Right renal pelvis (tissue), 4 donors: ENCODE results near the gene GNA12. TPM values are rescaled to one million over a fixed set of nuclear protein-coding genes. Genes with fewer than 3 reads are reported as not detected.

Experiments used
- DNase-seq, 4 donors: peaks; one replicate each; pipeline ENCODE4 v3.0.0-alpha.2; 2013; ENCODE audit warnings: low read depth in 4 of 4, low spot score in 3 of 4, missing footprints in 1 of 4
- polyA plus RNA-seq, 4 donors: library from polyadenylated mRNA; unstranded; fragments of 120-200 nt; gene quantifications; one replicate each; pipeline ENCODE4 v1.2.1, GENCODE V29; 2013; ENCODE audit not compliant: insufficient read length in 4 of 4

Gene GNA12
- polyA plus RNA-seq, 4 donors = 40.3 to 44.2 (median 42.4) TPM

GRCh38 chr7:2786607-2787116, 57.4 kb downstream of the GNA12 start:
- DNase-seq = no peak

DNA sequence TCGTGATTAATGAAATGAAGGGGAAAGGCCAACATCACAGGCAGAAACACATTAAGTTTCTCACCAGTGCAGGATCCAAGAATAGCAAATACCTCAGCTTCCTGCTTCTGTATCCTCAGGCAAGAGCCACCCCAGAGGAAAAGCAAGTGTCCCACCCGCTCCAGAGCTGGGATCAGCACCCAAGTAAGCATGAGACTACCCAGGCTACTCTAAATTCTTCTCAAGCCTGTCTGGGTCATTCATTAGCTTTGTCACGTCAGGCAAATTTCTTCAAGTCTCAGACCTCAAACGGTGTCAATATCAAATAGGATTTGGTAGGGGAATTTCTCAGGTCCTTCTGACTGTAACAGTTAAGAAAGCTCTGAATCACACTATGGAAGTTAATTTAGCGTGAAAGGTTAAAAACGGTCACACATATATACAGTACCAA, 59.0 kb downstream of the GNA12 start:
- DNase-seq = no peak

DNA sequence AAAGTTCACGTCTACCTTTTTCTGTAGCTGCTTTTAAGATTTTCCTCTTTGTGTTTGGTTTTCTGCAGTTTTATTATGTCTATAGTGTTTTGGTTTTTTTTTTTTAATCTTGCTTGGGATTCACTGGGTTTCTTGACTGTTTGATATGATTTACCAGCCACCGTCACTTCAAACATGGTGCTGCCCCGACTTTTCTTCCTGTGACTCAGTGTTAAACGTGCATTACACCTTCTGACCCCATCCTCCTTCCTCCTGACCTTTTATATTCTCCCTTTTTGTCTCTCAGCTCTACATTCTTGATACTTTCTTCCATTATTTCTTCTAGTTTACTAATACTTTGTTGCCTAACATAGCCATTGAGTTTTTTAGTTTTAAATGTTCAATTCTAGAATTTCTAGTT, 61.5 kb downstream of the GNA12 start:
- DNase-seq = no peak

- DNase-seq = no peak
These were observed 62.0 kb downstream of the GNA12 start for GRCh38 chr7:2782121-2782520.

DNA sequence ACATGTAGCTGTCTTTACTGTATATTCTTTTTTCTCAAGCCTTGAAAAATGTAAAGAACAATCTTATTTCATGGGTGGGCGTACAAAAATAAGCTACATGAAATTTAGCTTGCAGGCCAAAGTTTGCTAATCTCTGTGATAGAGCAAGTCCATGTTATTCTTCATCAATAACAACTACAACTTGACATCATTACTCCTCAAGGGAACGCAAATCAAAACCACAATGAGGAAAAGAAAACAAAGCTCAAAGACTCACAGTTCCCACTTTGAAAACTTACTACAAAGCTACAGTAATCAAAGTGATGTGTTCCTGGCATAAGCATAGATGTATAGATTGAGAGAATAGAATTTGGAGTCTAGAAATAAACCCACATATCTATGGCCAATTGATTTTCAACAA, 62.5 kb downstream of the GNA12 start:
- DNase-seq = no peak

DNA sequence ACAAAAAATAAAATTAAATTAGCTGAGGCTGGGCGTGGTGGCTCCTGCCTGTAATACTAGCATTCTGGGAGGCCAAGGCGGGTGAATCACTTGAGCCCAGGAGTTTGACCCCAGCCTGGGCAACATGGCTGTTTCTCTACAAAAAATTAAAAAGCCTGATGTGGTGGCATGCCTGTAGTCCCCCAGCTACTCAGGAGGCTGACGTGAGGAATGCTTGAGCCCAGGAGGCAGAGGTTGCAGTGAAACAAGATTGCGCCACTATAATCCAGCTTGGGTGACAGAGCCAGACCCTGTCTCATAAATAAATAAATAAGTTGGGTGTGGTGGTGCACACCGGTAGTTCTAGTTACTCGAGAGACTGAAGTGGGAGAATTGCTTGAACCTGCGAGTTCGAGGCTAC, 65.1 kb downstream of the GNA12 start:
- DNase-seq = no peak

DNA sequence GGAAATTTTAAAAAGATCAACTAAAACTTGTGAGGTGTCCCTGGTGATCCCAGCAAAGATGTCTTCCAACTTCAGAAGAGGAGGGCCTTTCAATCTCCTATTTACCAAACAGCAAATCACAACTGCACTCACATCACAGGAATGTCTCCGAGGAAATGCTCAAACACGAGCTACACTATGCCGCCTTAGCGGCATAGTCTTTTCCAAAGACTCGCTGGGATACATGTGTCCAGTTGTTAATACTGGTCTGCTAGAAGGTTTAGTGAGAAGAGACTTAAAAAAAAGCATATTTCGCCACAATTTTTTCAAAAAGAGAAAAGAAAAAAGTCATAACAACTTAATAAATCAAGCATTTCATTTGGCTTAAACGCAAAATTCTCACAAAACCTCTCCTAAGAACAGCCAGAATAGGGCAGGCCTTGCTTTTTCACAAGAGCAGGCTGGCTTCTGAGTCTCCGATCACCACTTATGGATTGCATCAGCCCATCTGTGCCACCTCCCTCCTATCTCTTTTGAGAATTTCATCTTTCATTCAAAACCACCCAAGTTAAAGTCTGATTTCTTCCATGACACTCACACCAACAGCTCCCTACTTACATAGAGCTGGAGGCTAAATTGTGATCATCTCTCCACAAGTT, 66.1 kb downstream of the GNA12 start:
- no peak for DNase-seq

- DNase-seq = no peak
These were observed 67.7 kb downstream of the GNA12 start for GRCh38 chr7:2776401-2776800.

- no peak for DNase-seq
These were observed 68.3 kb downstream of the GNA12 start for GRCh38 chr7:2775785-2776184.

DNA sequence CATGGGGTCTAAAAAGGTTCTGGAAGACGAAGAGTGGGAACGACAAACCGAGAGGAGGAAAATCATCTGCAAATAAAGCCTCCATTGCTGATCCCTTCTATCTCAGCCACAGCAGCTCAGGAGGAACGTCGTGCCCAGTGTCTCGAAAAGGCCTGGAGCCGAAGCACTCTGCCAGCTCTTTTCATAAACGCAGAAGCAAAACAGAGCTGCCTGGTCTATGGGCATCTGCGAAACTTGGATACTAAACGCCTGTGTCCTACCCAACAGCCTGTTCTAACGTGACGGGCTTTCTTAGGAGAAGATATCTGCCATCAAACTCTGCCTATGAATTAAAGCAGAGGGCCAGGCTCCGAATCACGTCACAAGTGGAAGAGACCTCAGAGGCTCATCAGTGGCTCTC, 68.7 kb downstream of the GNA12 start:
- DNase-seq = no peak

DNA sequence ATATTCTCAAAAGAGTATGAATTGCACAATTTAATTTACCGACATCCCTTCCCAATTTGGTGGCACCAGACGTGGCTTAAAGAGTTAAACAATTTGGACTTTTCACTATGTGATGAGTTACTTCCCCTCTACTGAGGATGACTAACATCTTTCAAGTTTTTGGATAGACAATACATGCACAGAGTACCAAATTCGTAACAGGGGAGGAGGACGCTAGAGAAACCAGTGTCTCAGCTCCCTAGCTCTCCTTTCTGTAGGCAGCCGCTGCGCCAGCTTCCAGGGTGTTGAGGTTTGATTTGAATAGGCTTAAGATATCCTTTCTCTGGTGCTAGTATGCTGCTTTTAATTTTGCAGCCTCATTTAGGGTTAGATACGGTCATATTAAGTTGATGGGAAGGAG, 69.2 kb downstream of the GNA12 start:
- no peak for DNase-seq

- DNase-seq = no peak
These were observed 69.8 kb downstream of the GNA12 start for GRCh38 chr7:2774280-2774679.

DNA sequence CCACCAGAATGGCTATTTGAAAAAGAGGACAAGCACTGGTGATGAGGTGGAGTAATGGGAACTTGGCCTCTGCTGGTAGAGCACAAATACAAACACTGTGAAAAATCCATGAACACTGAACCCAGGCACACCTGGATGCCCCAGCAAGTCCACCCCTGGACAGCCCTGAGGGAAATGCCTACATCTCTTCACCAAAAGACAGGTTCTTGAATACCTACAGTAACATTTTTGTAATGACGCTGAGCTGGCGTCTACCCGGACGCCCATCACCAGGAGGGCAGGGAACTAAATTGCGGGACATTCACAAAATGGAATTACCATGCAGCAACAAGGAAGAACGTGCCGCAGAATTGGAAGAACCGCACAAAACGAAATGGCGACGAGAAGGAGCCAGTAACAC, 70.5 kb downstream of the GNA12 start:
- no peak for DNase-seq

GRCh38 chr7:2771274-2771731, 72.8 kb downstream of the GNA12 start:
- DNase-seq = no peak

GRCh38 chr7:2764621-2765020, 79.5 kb downstream of the GNA12 start:
- DNase-seq = no peak

DNA sequence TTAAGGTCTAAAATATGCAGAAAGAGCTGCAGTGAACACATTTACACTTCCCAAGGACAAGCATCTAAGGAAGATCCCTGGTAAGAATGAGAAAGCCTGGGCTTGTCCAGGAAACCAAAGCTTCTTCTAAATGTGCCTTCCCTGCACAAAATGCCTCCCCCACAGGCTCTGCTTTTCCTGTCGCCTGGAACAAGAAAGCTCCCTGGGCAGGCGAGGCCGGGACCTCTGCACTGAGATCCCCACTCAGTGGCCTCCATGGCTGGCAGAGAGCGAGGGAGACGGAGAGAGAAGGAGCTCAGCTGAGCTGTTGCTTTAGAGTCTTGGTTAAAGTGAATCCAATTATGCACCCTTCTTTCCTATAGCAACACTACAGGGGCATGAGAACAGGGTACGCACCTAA, 80.5 kb downstream of the GNA12 start:
- no peak for DNase-seq

DNA sequence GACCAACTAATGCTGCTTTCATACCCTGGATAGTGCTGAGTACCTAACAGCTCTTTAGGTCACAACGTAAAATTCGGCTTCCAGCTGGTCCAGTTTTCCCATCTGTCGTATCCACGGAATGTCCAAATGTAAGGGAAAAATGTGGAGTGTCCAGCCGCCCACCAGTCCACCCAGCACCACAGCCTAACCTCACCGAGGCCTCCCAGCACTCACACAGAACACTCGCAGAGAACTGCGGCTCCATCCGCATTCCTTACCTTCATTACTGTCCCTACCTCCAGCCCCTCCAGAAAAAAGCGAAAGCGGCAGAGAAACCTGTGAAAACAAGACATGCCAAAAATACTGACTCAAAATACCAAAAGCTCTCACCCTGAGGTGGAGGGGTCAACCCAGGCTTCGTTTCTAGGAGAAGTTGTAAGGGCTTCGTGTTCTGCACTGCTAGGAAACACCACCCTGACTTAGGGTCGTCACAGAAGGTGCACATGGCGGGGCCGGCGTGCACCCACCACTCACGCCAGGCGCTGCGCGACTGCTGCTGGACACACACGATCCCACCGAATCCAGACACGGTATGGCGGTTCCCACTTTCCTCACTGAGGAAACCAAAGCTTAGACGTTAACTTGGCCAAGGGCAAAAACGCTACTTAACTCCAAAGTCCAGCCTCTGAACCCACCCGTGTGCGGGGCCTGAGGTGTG, 82.2 kb downstream of the GNA12 start:
- DNase-seq = no peak

GRCh38 chr7:2761131-2761624, 82.9 kb downstream of the GNA12 start:
- no peak for DNase-seq

DNA sequence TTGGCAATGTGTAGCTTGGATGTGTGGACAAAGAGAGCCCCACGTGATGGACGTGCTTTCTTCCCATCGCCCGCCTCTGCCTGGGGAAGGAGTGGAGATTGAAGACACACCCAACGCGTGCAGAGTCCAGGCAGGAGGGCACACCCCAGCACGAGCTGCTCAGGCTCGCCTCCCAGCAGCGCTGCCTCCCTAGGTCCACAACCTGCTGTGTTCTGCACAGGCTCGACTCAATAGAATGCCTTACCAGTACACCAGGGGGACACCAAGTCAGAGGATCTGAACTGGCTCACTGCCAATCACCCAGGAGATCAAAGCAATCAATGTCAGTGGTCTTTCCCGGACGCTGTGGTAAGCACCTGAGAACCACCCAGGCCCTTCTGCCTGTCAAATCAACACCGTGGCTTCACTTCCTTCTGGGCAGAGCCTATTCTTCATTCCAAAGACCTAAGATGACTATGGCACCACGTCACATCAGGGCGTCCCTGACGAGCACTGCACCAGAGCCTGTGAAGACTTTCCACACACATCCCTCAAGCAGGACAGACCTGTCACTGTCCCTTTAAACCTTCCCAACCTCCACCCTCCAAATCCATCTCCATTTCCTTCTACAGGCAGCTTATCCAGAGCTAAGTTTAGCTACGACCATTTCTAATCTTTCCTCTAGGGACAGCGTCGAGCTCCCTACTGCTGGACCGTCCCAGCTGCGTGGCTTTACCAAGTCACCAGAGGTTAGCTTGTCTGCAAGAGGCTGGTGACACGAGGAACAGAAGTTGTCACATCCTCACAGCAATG, 83.8 kb downstream of the GNA12 start:
- no peak for DNase-seq

DNA sequence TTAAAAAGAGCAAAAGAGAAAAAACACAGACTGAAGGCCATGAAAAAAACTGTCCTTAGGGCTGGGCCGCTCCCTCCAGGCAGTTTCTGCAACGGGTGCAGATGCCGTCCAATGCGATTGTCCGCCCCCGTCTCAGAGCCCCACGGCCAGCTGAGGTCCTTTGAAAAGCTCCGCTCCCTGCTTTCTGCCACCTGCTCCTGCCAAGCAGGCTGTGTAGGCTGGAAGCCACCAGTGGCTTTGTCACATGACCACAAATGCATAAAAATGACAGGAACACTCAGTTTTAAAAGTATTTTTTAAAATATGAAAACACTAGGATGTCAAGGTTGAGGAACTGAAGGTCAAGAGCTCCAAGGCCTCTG, 84.4 kb downstream of the GNA12 start:
- no peak for DNase-seq
